ENCODE measurements around the gene MAFG. TPM values are rescaled to one million over a fixed set of nuclear protein-coding genes. Genes with fewer than 3 reads are reported as not detected.

Gene MAFG
- total and polyA plus RNA-seq, 2 of the 13 experiments (the other 11 are each of a cell fraction or from before 2014, with no cell fraction given), result 14.5 to 20.0 TPM

- TF ChIP-seq ZFAT (CRISPR knock-in tag; conservative IDR thresholded peaks at IDR 0.05) (no peak), RAD51 (IDR thresholded peaks at IDR 0.05; ENCODE audit: borderline replicate concordance) (no peak), FOXO1 (CRISPR knock-in tag; IDR thresholded peaks at IDR 0.05) (no peak), RCOR2 (CRISPR knock-in tag; IDR thresholded peaks at IDR 0.05) (no peak), FOXO4 (CRISPR knock-in tag; conservative IDR thresholded peaks at IDR 0.05) (peak; percentile 93; the same call in 1 of the 2 replicates), MYNN (CRISPR knock-in tag; IDR thresholded peaks at IDR 0.05; ENCODE audit: low read depth) (no peak), NR0B2 (CRISPR knock-in tag; IDR thresholded peaks at IDR 0.05) (peak; percentile 73; the same call in 1 of the 2 replicates), ZNF691 (CRISPR knock-in tag; IDR thresholded peaks at IDR 0.05; ENCODE audit: borderline replicate concordance, low read depth) (no peak; the same call in 1 of the 2 replicates), GATAD2A (CRISPR knock-in tag; IDR thresholded peaks at IDR 0.05) (peak; percentile 17; the same call in 1 of the 2 replicates), ZNF644 (CRISPR knock-in tag; IDR thresholded peaks at IDR 0.05; ENCODE audit: low read depth) (no peak), AFF4 (CRISPR knock-in tag; IDR thresholded peaks at IDR 0.05) (no peak), ZNF431 (CRISPR knock-in tag; IDR thresholded peaks at IDR 0.05; ENCODE audit: borderline replicate concordance, low read depth) (0 out of 2 replicates have a peak, but pooled peaks have one; percentile 54), ZFP37 (CRISPR knock-in tag; IDR thresholded peaks at IDR 0.05; ENCODE audit: borderline replicate concordance) (peak; percentile 52; the same call in 1 of the 2 replicates), TERF1 (CRISPR knock-in tag; IDR thresholded peaks at IDR 0.05) (no peak), SMARCE1 (IDR thresholded peaks at IDR 0.05; ENCODE audit: borderline replicate concordance) (no peak), ISX (CRISPR knock-in tag; conservative IDR thresholded peaks at IDR 0.05) (no peak), FOXK2 (IDR thresholded peaks at IDR 0.05) (no peak), ZNF562 (CRISPR knock-in tag; IDR thresholded peaks at IDR 0.05; ENCODE audit: borderline replicate concordance) (no peak), ATF5 (CRISPR knock-in tag; IDR thresholded peaks at IDR 0.05; ENCODE audit: low read depth) (peak; percentile 95; the same call in 1 of the 2 replicates)
Measured at GRCh38 chr17:81976332-81977210, 49.0 kb upstream of the MAFG start (continued).

Measured in HepG2 (cell line).